Endothelial cell of umbilical vein (primary cell): ENCODE results near the gene MEGF11. TPM values are rescaled to one million over a fixed set of nuclear protein-coding genes. Genes with fewer than 3 reads are reported as not detected.

ENCODE experiments used
- BruUV-seq: library from RNA; stranded (reverse); fragments of 400-500 nt; replicated peaks from 2 replicates; lab custom pipeline; 2021; lab: Mats Ljungman, UMichigan
- CTCF ChIA-PET: fragments of 300-600, 350-600 bp; sonication (Branson Sonifier 250); formaldehyde crosslinking; loops from one replicate; lab custom pipeline; 2021; ENCODE audit warnings: antibody characterized with exemption, inconsistent platforms; lab: Charles Lee
- POLR2A ChIA-PET: fragments of 300-600, 350-600 bp; sonication (Branson Sonifier 250); formaldehyde crosslinking; loops from one replicate; lab custom pipeline; 2021; ENCODE audit warnings: antibody characterized with exemption, inconsistent platforms; lab: Charles Lee
- DNase-seq: peaks from one replicate; pipeline ENCODE4 v3.0.0-alpha.2; 2011; ENCODE audit warnings: low read depth, low spot score
- FAIRE-seq: peaks from 2 replicates; lab custom pipeline; 2011; peaks lifted over from hg19 to GRCh38; lab: Jason Lieb, UNC
- H2AFZ ChIP-seq: 2 replicates; pipeline ENCODE4 v1.6.0; 2012; ENCODE audit warnings: low read depth, low read length, control low read depth, inconsistent platforms
- H3K27ac ChIP-seq: 2 replicates; pipeline ENCODE4 v1.5.1; 2011; ENCODE audit warnings: low read depth, mild to moderate bottlenecking, control low read depth, low read length, moderate library complexity; ENCODE audit not compliant: insufficient read depth
- H3K27me3 ChIP-seq, 2 experiments: 2 replicates each; pipeline versions ENCODE4 v1.6.0 to v1.6.1; 2011; ENCODE audit warnings: low read length in 2 of 2, mixed read lengths in 1 of 2; ENCODE audit not compliant: control insufficient read depth in 2 of 2, insufficient read depth in 2 of 2
- H3K36me3 ChIP-seq, 2 experiments: 2 replicates in 1 of 2; 3 replicates in 1 of 2; pipeline ENCODE4 v1.5.1; 2011; ENCODE audit warnings: low read length in 2 of 2, mild to moderate bottlenecking in 1 of 2, moderate library complexity in 1 of 2; ENCODE audit not compliant: control insufficient read depth in 2 of 2, insufficient read depth in 2 of 2; ENCODE audit errors: extremely low read depth in 1 of 2
- H3K4me1 ChIP-seq: 3 replicates; pipeline ENCODE4 v1.5.1; 2011; ENCODE audit warnings: mild to moderate bottlenecking, low read length; ENCODE audit not compliant: control insufficient read depth, insufficient read depth; ENCODE audit errors: extremely low read depth
- H3K4me2 ChIP-seq: 2 replicates; pipeline ENCODE4 v1.6.1; 2011; ENCODE audit warnings: low read length, control low read depth, mixed read lengths; ENCODE audit not compliant: insufficient read depth
- H3K4me3 ChIP-seq, 3 experiments: fragments of 200-600 bp in 1 of 3; sonication (generic), shearing (Covaris generic) in 1 of 3; replicated peaks in 1 of 3; 2 replicates each; pipeline ENCODE4 v1.5.1; 2011 to 2016; ENCODE audit warnings: control low read depth in 3 of 3, low read length in 3 of 3, mild to moderate bottlenecking in 2 of 3, inconsistent platforms in 1 of 3, low read depth in 1 of 3, moderate library complexity in 1 of 3; ENCODE audit not compliant: insufficient read depth in 1 of 3
- H3K79me2 ChIP-seq: 2 replicates; pipeline ENCODE4 v1.6.0; 2012; ENCODE audit warnings: low read length, inconsistent platforms; ENCODE audit not compliant: control insufficient read depth, insufficient read depth
- H3K9ac ChIP-seq: replicated peaks from 2 replicates; pipeline ENCODE3; 2011; ENCODE audit warnings: low read length, control low read depth; ENCODE audit not compliant: insufficient read depth; ENCODE audit errors: extremely low read depth
- H3K9me1 ChIP-seq: replicated peaks from 3 replicates; pipeline ENCODE4 v1.6.0; 2011; ENCODE audit warnings: mild to moderate bottlenecking, low read length; ENCODE audit not compliant: control insufficient read depth, insufficient read depth; ENCODE audit errors: extremely low read depth
- H3K9me3 ChIP-seq: replicated peaks from 2 replicates; pipeline ENCODE4 v1.5.1; 2012; ENCODE audit warnings: low read length, inconsistent platforms; ENCODE audit not compliant: control insufficient read depth, insufficient read depth
- H4K20me1 ChIP-seq: replicated peaks from 2 replicates; pipeline ENCODE3; 2011; ENCODE audit warnings: mild to moderate bottlenecking, low read length; ENCODE audit not compliant: control insufficient read depth, insufficient read depth; ENCODE audit errors: extremely low read depth
- CTCF ChIP-seq, 2 donors: IDR thresholded peaks; 1 replicate in 1 of 2; 2 replicates in 1 of 2; pipeline ENCODE4 v1.5.1; 2011; ENCODE audit warnings: low read length in 2 of 2, mild to moderate bottlenecking in 2 of 2, moderate library complexity in 2 of 2, control low read depth in 1 of 2, inconsistent platforms in 1 of 2, low read depth in 1 of 2; ENCODE audit not compliant: insufficient read depth in 1 of 2; ENCODE audit errors: extremely low read depth in 1 of 2
- EZH2 ChIP-seq: IDR thresholded peaks from 2 replicates; pipeline ENCODE4 v1.6.1; 2012; ENCODE audit warnings: borderline replicate concordance, low read depth, mild to moderate bottlenecking, moderate library complexity, low read length, inconsistent platforms; ENCODE audit not compliant: severe bottlenecking
- FOS ChIP-seq: IDR thresholded peaks from 2 replicates; pipeline ENCODE4 v1.6.1; 2011; ENCODE audit warnings: mild to moderate bottlenecking, low read length, moderate library complexity, borderline replicate concordance; ENCODE audit not compliant: insufficient read depth
- GATA2 ChIP-seq: IDR thresholded peaks from 2 replicates; pipeline ENCODE4 v1.7.0; 2011; ENCODE audit warnings: low read depth, mild to moderate bottlenecking, moderate library complexity, mixed read lengths, low read length; ENCODE audit not compliant: insufficient read length, insufficient read depth
- JUN ChIP-seq: IDR thresholded peaks from 2 replicates; pipeline ENCODE4 v1.6.1; 2011; ENCODE audit warnings: borderline replicate concordance, low read depth; ENCODE audit not compliant: insufficient read length, insufficient read depth
- MAX ChIP-seq: IDR thresholded peaks from 2 replicates; pipeline ENCODE4 v1.6.1; 2011; ENCODE audit not compliant: insufficient read depth, insufficient read length
- MYC ChIP-seq: IDR thresholded peaks from one replicate; pipeline ENCODE4 v1.6.1; 2011; ENCODE audit warnings: mild to moderate bottlenecking, low read depth, low read length
- POLR2A ChIP-seq: IDR thresholded peaks from 2 replicates; pipeline ENCODE4 v1.6.1; 2012; ENCODE audit warnings: low read depth, mild to moderate bottlenecking, control low read depth, low read length
- POLR2AphosphoS5 ChIP-seq: IDR thresholded peaks from 2 replicates; pipeline ENCODE4 v1.6.1; 2012; ENCODE audit warnings: low read depth, mild to moderate bottlenecking, control low read depth, low read length, moderate library complexity; ENCODE audit not compliant: insufficient read depth
- dilution Hi-C: fragments of 300-500 bp; cut with MboI; formaldehyde crosslinking; loops from one replicate; pipeline ENCODE4 v1.15.0; 2019; ENCODE audit warnings: low sequenced_read_pairs; ENCODE audit not compliant: extremely low pct_ligation_motif_present
- intact Hi-C: fragments of 100-400 bp; cut with micrococcal nuclease; formaldehyde crosslinking; loops from one replicate; pipeline ENCODE4 v1.10.0; 2022
- polyA plus RNA-seq, 4 experiments: library from polyadenylated mRNA; depleted of rRNA in 3 of 4; stranded (reverse) in 3 of 4; unstranded in 1 of 4; fragments of >200 nt; gene quantifications; 2 replicates each; pipeline versions ENCODE4 v1.2.1 to v1.2.3, GENCODE V29; 2011 to 2012; ENCODE audit warnings: missing spikeins in 1 of 4
- total RNA-seq: library from RNA; stranded (reverse); gene quantifications from 2 replicates; pipeline ENCODE4 v1.2.3, GENCODE V29; 2021

The MEGF11 gene
- total and polyA plus RNA-seq, 2 donors (not counting 3 experiments of a cell fraction or from before 2014, with no cell fraction given), result not detected

GRCh38 chr15:66291816-66292570, 38.4 kb upstream of the MEGF11 start:
- Histone ChIP-seq H3K4me2 (no peak overlapping the region), H3K9me3 (no peaks in the 10 kb centered on the region), H3K4me1 (peaks cover 30% of the 10 kb centered on the region), H3K79me2 (peaks cover 7% of the 10 kb centered on the region), H4K20me1 (no peaks in the 10 kb centered on the region), H3K36me3 (no peaks in the 10 kb centered on the region), H3K9me1 (no peaks in the 10 kb centered on the region), H3K27me3 (no peaks in the 10 kb centered on the region), H3K4me3 (no peak overlapping the region), H2AFZ (no peak overlapping the region), H3K27ac (no peak overlapping the region), H3K9ac (no peak overlapping the region)
- no TSS peak for BruUV-seq
- dilution Hi-C loops, result no loop called here
- ChIA-PET CTCF (interaction anchor here (0.6 to 1.3 kb wide), 6 partner anchors 9 to 696 kb away, joined by 3 to 8 read pairs (median 4); no protein-coding TSS in a partner anchor), POLR2A (interaction anchor here (0.5 to 0.6 kb wide), 2 partner anchors 53 to 987 kb away, joined by 3 to 5 read pairs; partner anchors contain the start of gene RNU5B-1)
- intact Hi-C loops, result no loop called here
- FAIRE-seq (no peak), DNase-seq (no peak)
- TF ChIP-seq MAX, result no peak
- no peak for TF ChIP-seq JUN
- TF ChIP-seq MYC, result no peak
- TF ChIP-seq CTCF (IDR thresholded peaks at IDR 0.05; ENCODE audit: extremely low read depth in 1 of 2, insufficient read depth in 1 of 2, low read depth in 1 of 2, low read length in 2 of 2), result no peak
- no peak for TF ChIP-seq EZH2
- no peak for TF ChIP-seq FOS
- TF ChIP-seq GATA2, result no peak
- no peak for TF ChIP-seq POLR2AphosphoS5
- TF ChIP-seq POLR2A, result no peak
